ENCODE data around the gene GYS1.
"Not testable (repeated sequence)": the region's sequence is repeated elsewhere in the genome, so short reads cannot be mapped to it uniquely, and the experiment has no call there.

Gene GYS1

GRCh38 chr19:49020931-49021895, 28.1 kb upstream of the GYS1 start:
- Histone ChIP-seq H3K36me3 (peaks cover under 1% of the 10 kb centered on the region; the same call in 1 of the 2 replicates), H3K27me3 (ENCODE audit: insufficient read depth, low read depth, severe bottlenecking) (no peaks in the 10 kb centered on the region), H3K9me3 (ENCODE audit: severe bottlenecking) (no peaks in the 10 kb centered on the region), H3K4me3 (ENCODE audit: low read depth, low read length) (no peak overlapping the region), H3K27ac (no peak overlapping the region)
- DNase-seq: no peak
- no peak for TF ChIP-seq CTCF (IDR thresholded peaks at IDR 0.05; ENCODE audit: low read depth, low read length)

DNA sequence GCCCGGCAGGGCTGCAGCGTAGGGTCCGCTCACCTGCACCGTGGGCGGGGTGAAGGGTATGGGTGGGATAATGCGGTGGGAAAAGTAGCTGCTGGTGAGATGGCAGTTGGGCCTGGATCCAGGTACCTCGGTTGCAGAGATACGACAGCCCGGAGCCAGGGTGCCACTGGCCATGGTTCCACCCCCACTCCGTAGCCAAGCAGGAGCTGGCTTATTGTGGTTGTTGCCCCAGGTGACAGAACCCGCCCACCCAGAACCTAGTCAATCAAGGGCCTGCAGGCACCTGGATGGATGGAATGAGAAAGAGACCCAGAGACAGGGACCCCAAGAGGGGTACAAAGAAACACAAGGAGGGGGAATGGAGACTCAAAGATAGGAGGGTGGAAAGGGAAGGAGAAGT, 27.2 kb upstream of the GYS1 start:
- no peaks in the 10 kb centered on the region for H3K27me3 ChIP-seq (ENCODE audit: insufficient read depth, low read depth, severe bottlenecking)
- no peaks in the 10 kb centered on the region for H3K9me3 ChIP-seq (ENCODE audit: severe bottlenecking)
- TF ChIP-seq CTCF (IDR thresholded peaks at IDR 0.05; ENCODE audit: low read depth, low read length): no peak
- DNase-seq: peak; percentile 47
- H3K4me3 ChIP-seq (ENCODE audit: low read depth, low read length): no peak overlapping the region
- no peak overlapping the region for H3K27ac ChIP-seq
- peaks cover 9% of the 10 kb centered on the region for H3K36me3 ChIP-seq

DNA sequence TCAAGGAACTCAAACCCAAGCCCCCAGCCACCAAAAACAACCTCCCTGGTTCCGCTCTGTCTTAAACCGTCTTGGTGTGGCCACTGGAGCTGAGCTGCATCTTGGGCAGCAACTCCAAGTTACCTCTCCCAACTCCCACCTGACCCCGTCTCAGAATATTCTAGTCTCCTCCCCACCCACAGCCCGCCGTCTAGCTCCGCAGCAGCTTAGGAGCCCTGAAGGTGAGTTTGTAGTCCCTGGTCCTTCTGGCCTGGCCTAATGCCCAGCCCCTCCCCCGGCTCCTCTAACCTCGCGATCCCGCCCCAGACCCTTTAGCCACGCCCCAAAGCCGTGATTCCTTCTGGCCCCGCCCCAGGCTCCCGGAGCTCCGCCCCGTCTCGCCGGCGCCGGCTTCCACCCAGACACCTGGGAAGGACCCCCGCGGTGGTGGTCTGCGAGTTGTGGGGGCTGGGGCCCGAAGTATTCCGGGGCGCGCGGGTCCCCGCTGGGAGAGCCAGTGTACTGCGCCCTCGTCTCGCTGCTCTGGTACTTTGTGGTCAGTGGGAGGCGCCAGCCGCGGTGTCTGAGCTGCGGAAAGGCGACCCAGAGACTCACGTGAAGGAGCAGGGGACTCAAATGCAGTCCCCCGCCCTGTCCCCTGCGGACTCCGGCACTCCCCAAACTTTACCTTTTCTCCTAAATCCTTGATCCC, 26.3 kb upstream of the GYS1 start:
- TF ChIP-seq CTCF (IDR thresholded peaks at IDR 0.05; ENCODE audit: low read depth, low read length): peak; percentile 49
- DNase-seq: peak; percentile 80
- peaks cover 18% of the 10 kb centered on the region for H3K36me3 ChIP-seq

DNA sequence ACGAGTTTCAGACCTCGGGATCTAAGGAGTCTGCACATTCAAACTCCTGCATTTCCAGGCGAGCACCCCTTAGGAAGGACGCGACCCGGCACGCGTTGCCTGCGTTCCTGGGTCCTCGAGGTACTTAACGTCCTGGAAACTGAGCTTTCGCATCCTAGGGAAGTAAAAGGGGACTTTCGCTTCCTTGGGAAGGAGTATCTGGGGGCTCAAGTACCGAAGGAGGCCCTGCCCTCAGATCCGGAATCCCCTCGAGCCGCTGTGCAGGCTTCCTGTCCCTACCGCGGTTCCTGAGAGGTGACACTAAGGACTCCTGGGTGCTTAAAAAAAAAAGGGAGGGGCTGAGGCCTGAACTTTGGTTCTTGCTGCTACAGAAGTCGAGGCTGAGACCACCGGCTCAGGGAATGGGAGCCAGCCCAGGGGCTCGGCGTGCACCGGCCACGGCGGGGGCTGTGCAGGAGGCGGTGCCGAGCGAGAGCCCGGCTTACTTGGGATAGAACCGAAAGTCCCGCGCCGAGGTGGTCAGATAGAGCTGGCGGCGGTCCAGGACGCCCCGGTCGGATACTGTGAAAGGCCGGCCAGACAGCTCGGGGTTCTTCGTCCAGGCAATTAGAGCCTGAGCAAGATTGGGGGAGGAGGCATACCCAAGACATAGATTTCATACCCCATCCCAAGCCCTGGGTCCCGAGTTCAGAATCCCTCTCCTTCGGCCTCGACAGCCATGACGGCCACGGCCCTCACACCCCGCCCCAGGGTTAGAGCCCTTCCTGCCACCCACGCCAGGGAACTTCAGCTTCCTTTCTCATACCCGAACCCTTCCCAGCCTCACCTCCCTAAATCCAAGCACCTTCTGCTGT, 25.5 kb upstream of the GYS1 start:
- Histone ChIP-seq H3K4me3 (ENCODE audit: low read depth, low read length) (peak overlapping the region; percentile 26), H3K36me3 (peaks cover 25% of the 10 kb centered on the region)
- not testable (repeated sequence) for DNase-seq; H3K27me3 ChIP-seq (ENCODE audit: insufficient read depth, low read depth, severe bottlenecking); H3K9me3 ChIP-seq (ENCODE audit: severe bottlenecking); H3K27ac ChIP-seq

More for the DNA sequence above, 26.3 kb upstream of the GYS1 start:
- Histone ChIP-seq H3K27me3 (ENCODE audit: insufficient read depth, low read depth, severe bottlenecking) (no peaks in the 10 kb centered on the region), H3K27ac (no peak overlapping the region; the same call in 1 of the 2 replicates), H3K9me3 (ENCODE audit: severe bottlenecking) (no peaks in the 10 kb centered on the region), H3K4me3 (ENCODE audit: low read depth, low read length) (peak overlapping the region; percentile 26)

GRCh38 chr19:49017666-49018351, 24.7 kb upstream of the GYS1 start:
- Histone ChIP-seq H3K4me3 (ENCODE audit: low read depth, low read length) (peak overlapping the region; percentile 26), H3K9me3 (ENCODE audit: severe bottlenecking) (no peaks in the 10 kb centered on the region), H3K27me3 (ENCODE audit: insufficient read depth, low read depth, severe bottlenecking) (no peaks in the 10 kb centered on the region), H3K27ac (0 out of 2 replicates have a peak overlapping the region, but pooled peaks have one; percentile 22), H3K36me3 (peaks cover 31% of the 10 kb centered on the region)
- DNase-seq: peak; percentile 80
- peak; percentile 53 for TF ChIP-seq CTCF (IDR thresholded peaks at IDR 0.05; ENCODE audit: low read depth, low read length)

All from WERI-Rb-1 (cell line).